ENCODE measurements around the gene MCOLN3.
A peak's percentile ranks its signal among the peaks of the same experiment; 100 is the strongest.

The MCOLN3 gene

DNA sequence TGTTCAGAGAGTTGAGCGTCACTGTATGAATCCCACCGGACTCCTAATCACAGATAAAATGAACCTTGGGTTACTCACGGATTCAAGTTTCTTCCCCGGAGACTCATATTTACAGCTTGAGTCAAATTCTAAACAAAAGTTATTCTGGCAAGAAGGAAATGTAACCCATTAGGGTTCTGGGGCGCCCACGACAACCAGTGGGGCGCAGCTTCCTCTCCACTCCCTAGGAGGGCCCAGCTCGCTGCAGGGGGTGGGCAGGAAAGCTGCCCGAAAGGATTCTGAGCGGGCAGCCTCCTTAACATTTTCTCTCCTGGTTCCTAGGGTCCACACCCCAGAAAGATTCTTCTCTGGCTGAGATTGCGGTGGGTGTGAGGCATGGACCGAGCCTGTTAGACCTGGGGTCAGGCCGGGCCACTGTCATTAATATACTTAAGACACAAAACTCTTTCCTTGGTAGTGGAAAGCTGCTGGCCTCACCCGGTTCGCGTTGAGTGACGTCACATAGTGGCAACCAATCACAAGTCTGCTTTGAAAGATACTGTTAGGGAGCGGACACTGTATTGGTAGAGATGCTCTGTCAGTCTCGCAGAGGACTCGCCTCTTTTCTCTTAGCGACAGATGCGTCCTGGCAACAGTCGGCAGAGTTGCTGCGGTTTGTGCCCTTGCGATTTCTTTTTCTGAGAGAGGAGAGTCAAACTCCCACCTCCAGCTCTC is 13.6 kb upstream of the MCOLN3 start (continued):
- TF ChIP-seq, protein P1, sequence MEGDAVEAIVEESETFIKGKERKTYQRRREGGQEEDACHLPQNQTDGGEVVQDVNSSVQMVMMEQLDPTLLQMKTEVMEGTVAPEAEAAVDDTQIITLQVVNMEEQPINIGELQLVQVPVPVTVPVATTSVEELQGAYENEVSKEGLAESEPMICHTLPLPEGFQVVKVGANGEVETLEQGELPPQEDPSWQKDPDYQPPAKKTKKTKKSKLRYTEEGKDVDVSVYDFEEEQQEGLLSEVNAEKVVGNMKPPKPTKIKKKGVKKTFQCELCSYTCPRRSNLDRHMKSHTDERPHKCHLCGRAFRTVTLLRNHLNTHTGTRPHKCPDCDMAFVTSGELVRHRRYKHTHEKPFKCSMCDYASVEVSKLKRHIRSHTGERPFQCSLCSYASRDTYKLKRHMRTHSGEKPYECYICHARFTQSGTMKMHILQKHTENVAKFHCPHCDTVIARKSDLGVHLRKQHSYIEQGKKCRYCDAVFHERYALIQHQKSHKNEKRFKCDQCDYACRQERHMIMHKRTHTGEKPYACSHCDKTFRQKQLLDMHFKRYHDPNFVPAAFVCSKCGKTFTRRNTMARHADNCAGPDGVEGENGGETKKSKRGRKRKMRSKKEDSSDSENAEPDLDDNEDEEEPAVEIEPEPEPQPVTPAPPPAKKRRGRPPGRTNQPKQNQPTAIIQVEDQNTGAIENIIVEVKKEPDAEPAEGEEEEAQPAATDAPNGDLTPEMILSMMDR (tag by site-specific recombination; IDR thresholded peaks at IDR 0.05) = no peak
- no peak for TF ChIP-seq ZNF266 (tag by site-specific recombination; IDR thresholded peaks at IDR 0.05; ENCODE audit: low read depth)
- no peak for TF ChIP-seq ZNF112 (tag by site-specific recombination; IDR thresholded peaks at IDR 0.05)
- TF ChIP-seq KLF9 (tag by site-specific recombination; IDR thresholded peaks at IDR 0.05; ENCODE audit: low read depth) = no peak

DNA sequence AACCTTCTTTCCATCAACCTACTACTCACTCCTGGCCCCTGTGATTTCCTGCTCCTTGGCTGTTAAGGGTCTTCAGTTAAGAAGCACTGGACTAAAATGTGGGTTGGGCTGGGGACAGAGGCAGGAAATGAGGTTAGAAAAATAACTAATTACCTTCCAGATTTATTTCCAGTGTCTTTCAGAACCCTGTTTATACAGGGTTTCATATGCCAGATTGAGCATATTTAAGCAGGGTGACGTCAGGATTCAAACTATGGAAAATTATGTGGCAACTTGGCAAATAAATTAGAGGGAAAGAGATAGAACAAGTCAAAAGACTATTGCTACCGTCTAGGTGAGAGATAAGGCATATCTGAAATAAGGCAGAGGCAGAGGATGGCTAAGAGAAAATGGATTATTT is 11.7 kb upstream of the MCOLN3 start:
- Histone ChIP-seq H3K27ac (ENCODE audit: extremely low read depth, low read depth, low read length) (no peak overlapping the region), H3K9me3 (ENCODE audit: control insufficient read depth, insufficient read depth, low read depth, low read length) (no peaks in the 10 kb centered on the region), H3K4me1 (ENCODE audit: control insufficient read depth, insufficient read depth, low read length) (peaks cover 5% of the 10 kb centered on the region; the same call in 1 of the 2 replicates), H3K4me3 (ENCODE audit: low read depth, low read length) (no peak overlapping the region), H3K36me3 (ENCODE audit: control insufficient read depth in 2 of 2, insufficient read depth in 1 of 2, low read length in 2 of 2) (no peaks in the 10 kb centered on the region)
- CTCF ChIA-PET = interaction anchor here (1.0 kb wide), 1 partner anchor 115 kb away, joined by 3 read pairs; no protein-coding TSS in a partner anchor
- POLR2A ChIA-PET = no interaction called here
- TF ChIP-seq ZNF366 (tag by site-specific recombination; conservative IDR thresholded peaks at IDR 0.05) (peak; percentile 58), ZNF600 (tag by site-specific recombination; IDR thresholded peaks at IDR 0.05) (no peak), ZXDB (tag by site-specific recombination; IDR thresholded peaks at IDR 0.05) (no peak), ZNF175 (tag by site-specific recombination; IDR thresholded peaks at IDR 0.05) (no peak), ZNF239 (tag by site-specific recombination; IDR thresholded peaks at IDR 0.05) (no peak), KLF9 (tag by site-specific recombination; IDR thresholded peaks at IDR 0.05; ENCODE audit: low read depth) (no peak), ZNF155 (tag by site-specific recombination; IDR thresholded peaks at IDR 0.05) (no peak), ZFP3 (tag by site-specific recombination; IDR thresholded peaks at IDR 0.05; ENCODE audit: low read depth) (no peak), FEZF1 (tag by site-specific recombination; IDR thresholded peaks at IDR 0.05) (0 out of 2 replicates have a peak, but pooled peaks have one; percentile 23), ZNF747 (tag by site-specific recombination; IDR thresholded peaks at IDR 0.05) (no peak), ZNF292 (tag by site-specific recombination; IDR thresholded peaks at IDR 0.05; ENCODE audit: borderline replicate concordance, low read depth) (no peak), ZNF114 (tag by site-specific recombination; IDR thresholded peaks at IDR 0.05) (no peak), ZNF112 (tag by site-specific recombination; IDR thresholded peaks at IDR 0.05) (no peak), HOXC10 (CRISPR knock-in tag; IDR thresholded peaks at IDR 0.05) (no peak), YY1 (tag by site-specific recombination; IDR thresholded peaks at IDR 0.05) (no peak), ZNF544 (tag by site-specific recombination; IDR thresholded peaks at IDR 0.05) (no peak), SP7 (tag by site-specific recombination; IDR thresholded peaks at IDR 0.05) (no peak), ZFP37 (tag by site-specific recombination; IDR thresholded peaks at IDR 0.05) (no peak)
- TF ChIP-seq, protein P2, sequence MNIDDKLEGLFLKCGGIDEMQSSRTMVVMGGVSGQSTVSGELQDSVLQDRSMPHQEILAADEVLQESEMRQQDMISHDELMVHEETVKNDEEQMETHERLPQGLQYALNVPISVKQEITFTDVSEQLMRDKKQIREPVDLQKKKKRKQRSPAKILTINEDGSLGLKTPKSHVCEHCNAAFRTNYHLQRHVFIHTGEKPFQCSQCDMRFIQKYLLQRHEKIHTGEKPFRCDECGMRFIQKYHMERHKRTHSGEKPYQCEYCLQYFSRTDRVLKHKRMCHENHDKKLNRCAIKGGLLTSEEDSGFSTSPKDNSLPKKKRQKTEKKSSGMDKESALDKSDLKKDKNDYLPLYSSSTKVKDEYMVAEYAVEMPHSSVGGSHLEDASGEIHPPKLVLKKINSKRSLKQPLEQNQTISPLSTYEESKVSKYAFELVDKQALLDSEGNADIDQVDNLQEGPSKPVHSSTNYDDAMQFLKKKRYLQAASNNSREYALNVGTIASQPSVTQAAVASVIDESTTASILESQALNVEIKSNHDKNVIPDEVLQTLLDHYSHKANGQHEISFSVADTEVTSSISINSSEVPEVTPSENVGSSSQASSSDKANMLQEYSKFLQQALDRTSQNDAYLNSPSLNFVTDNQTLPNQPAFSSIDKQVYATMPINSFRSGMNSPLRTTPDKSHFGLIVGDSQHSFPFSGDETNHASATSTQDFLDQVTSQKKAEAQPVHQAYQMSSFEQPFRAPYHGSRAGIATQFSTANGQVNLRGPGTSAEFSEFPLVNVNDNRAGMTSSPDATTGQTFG (tag by site-specific recombination; IDR thresholded peaks at IDR 0.05; ENCODE audit: borderline replicate concordance) = no peak
- TF ChIP-seq, protein P3, sequence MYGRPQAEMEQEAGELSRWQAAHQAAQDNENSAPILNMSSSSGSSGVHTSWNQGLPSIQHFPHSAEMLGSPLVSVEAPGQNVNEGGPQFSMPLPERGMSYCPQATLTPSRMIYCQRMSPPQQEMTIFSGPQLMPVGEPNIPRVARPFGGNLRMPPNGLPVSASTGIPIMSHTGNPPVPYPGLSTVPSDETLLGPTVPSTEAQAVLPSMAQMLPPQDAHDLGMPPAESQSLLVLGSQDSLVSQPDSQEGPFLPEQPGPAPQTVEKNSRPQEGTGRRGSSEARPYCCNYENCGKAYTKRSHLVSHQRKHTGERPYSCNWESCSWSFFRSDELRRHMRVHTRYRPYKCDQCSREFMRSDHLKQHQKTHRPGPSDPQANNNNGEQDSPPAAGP (tag by site-specific recombination; IDR thresholded peaks at IDR 0.05) = no peak
- TF ChIP-seq, protein P4, sequence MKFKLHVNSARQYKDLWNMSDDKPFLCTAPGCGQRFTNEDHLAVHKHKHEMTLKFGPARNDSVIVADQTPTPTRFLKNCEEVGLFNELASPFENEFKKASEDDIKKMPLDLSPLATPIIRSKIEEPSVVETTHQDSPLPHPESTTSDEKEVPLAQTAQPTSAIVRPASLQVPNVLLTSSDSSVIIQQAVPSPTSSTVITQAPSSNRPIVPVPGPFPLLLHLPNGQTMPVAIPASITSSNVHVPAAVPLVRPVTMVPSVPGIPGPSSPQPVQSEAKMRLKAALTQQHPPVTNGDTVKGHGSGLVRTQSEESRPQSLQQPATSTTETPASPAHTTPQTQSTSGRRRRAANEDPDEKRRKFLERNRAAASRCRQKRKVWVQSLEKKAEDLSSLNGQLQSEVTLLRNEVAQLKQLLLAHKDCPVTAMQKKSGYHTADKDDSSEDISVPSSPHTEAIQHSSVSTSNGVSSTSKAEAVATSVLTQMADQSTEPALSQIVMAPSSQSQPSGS (tag by site-specific recombination; IDR thresholded peaks at IDR 0.05; ENCODE audit: low read depth) = peak; percentile 93
- TF ChIP-seq, protein P5, sequence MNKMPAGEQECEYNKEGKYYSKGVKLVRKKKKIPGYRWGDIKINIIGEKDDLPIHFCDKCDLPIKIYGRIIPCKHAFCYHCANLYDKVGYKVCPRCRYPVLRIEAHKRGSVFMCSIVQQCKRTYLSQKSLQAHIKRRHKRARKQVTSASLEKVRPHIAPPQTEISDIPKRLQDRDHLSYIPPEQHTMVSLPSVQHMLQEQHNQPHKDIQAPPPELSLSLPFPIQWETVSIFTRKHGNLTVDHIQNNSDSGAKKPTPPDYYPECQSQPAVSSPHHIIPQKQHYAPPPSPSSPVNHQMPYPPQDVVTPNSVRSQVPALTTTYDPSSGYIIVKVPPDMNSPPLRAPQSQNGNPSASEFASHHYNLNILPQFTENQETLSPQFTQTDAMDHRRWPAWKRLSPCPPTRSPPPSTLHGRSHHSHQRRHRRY (tag by site-specific recombination; IDR thresholded peaks at IDR 0.05) = no peak
- TF ChIP-seq, protein P6, sequence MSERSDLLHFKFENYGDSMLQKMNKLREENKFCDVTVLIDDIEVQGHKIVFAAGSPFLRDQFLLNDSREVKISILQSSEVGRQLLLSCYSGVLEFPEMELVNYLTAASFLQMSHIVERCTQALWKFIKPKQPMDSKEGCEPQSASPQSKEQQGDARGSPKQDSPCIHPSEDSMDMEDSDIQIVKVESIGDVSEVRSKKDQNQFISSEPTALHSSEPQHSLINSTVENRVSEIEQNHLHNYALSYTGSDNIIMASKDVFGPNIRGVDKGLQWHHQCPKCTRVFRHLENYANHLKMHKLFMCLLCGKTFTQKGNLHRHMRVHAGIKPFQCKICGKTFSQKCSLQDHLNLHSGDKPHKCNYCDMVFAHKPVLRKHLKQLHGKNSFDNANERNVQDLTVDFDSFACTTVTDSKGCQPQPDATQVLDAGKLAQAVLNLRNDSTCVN (tag by site-specific recombination; optimal IDR thresholded peaks at IDR 0.05) = no peak
- TF ChIP-seq, protein P7, sequence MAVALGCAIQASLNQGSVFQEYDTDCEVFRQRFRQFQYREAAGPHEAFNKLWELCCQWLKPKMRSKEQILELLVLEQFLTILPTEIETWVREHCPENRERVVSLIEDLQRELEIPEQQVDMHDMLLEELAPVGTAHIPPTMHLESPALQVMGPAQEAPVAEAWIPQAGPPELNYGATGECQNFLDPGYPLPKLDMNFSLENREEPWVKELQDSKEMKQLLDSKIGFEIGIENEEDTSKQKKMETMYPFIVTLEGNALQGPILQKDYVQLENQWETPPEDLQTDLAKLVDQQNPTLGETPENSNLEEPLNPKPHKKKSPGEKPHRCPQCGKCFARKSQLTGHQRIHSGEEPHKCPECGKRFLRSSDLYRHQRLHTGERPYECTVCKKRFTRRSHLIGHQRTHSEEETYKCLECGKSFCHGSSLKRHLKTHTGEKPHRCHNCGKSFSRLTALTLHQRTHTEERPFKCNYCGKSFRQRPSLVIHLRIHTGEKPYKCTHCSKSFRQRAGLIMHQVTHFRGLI (tag by site-specific recombination; IDR thresholded peaks at IDR 0.05) = peak; percentile 70; the same call in 1 of the 2 replicates
